Thyroid gland (tissue), 4 donors: ENCODE measurements around the gene MAGI2.

Experiments
- POLR2A ChIP-seq, 2 donors: fragments of 450-650 bp; IDR thresholded peaks; one replicate each; pipeline ENCODE4 v1.6.1; 2017; ENCODE audit warnings: antibody characterized with exemption in 2 of 2, mild to moderate bottlenecking in 2 of 2, moderate library complexity in 1 of 2
- TF ChIP-seq, protein P1 (sequence below), 6 experiments: fragments of 200-600 bp in 3 of 6; fragments of 450-650 bp in 3 of 6; sonication (generic) in 3 of 6; IDR thresholded peaks; one replicate each; pipeline ENCODE4 v1.5.1; 2016 to 2019; ENCODE audit warnings: antibody characterized with exemption in 6 of 6, mild to moderate bottlenecking in 2 of 6, inconsistent platforms in 1 of 6, moderate library complexity in 1 of 6

DNA sequence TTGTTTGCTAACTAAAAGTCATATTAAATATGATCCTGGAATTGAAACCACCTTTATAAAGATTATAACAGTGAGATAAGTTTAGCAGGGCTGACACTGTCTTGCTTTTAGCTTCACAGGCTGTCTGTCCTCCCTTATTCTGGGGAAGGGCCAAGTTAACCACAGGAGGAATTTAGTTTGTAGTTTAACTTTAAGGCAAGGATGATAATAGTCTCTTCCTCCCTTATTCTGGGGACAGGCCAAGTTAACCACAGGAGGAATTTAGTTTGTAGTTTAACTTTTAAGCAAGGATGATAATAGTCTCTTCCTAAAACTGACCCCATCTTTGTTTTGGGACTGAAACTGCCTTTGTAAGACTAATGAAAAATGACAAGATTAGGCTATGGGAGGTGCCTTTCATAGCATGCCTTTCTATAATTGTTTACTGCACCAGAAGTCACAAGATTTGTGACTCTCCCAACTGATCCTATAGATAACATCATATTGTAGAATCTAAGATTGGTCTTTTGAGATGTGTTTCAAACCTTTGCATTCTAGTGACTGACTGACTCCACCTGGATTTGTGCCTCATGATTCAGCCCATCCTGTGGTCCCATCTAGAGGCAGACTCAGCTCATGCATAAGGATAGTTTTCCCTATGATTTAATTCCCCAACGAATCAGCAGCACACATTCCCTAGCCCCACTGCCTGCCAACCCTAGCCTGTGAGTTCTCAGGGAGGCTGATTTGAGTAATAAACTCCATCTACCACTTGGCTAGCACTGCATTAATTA is 212.0 kb downstream of the MAGI2 start:
- TF ChIP-seq POLR2A (IDR thresholded peaks at IDR 0.05): no peak
- TF ChIP-seq, protein P1, sequence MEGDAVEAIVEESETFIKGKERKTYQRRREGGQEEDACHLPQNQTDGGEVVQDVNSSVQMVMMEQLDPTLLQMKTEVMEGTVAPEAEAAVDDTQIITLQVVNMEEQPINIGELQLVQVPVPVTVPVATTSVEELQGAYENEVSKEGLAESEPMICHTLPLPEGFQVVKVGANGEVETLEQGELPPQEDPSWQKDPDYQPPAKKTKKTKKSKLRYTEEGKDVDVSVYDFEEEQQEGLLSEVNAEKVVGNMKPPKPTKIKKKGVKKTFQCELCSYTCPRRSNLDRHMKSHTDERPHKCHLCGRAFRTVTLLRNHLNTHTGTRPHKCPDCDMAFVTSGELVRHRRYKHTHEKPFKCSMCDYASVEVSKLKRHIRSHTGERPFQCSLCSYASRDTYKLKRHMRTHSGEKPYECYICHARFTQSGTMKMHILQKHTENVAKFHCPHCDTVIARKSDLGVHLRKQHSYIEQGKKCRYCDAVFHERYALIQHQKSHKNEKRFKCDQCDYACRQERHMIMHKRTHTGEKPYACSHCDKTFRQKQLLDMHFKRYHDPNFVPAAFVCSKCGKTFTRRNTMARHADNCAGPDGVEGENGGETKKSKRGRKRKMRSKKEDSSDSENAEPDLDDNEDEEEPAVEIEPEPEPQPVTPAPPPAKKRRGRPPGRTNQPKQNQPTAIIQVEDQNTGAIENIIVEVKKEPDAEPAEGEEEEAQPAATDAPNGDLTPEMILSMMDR (IDR thresholded peaks at IDR 0.05): no peak
